NCI-H524 treated with DMSO at 0.1 percent for 48 hours (cell line): Measurements from ENCODE around the gene CD9.

Source experiments
- DNase-seq: peaks from one replicate; lab custom pipeline; 2025; lab: John Stamatoyannopoulos, UW

CD9 gene

DNA sequence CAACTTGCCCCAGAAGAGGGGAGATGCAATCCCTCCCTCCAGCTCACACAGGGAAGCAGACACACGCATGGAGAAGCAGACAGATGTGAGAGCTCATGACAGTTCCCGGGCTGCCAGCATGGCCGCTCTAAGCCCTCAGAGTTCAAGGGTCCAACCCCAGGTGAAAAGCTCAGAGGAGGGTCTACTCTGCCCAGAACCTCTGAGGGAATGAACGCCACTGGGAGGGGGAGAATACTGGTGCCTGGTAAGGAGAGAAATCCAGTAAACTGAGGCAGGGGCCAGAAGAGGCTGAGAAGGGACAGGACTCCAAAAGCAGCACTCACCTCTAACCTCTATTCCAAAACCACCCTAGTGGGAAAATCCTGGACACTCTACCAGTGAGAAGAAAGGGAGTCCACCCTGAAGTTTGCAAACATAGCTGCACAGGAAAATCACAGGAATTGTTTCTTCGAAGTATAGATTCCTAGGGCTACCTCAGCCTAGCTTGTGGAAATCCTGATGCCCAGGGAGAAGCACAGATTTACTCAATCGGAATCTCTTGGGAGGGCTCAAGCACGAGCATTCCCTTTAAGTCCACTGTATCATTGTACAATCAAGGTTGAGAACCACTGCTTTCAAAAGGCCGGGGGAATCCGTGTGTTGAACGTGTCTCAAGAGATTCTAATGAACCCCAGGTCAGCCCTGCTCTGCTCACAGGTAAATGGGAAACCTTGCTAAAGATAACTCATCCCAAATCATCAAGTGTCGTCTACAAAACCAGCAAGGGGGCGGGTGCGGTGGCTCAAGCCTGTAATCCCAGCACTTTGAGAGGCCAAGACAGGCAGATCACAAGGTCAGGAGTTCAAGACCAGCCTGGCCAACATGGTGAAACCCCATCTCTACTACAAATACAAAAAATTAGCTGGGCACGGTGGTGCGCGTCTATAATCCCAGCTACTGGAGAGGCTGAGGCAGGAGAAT, 76.0 kb downstream of the CD9 start:
- no peak for DNase-seq

GRCh38 chr12:6276956-6277620, 76.9 kb downstream of the CD9 start:
- no peak for DNase-seq

DNA sequence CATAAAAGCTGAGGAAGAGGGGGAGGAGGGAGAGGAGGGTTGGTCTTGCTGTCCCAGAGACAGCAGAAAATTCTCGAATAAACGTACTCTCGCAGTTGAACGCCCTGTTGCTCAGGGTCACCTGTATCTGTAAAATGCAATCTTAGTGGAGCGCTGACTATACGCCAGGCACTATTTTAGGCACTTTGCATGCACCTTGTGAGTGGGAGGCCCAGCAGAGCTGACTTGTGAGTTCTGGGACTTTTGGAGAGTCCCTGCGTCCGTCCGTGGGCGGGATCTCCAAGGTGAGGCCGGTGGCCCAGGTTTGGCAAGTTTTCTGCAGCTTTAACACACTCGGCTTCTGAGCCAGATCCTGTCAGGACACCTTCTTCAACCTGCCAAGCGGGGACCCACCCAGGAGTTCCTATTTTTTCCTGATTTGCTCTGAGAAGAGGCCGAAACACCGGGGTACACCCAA, 77.8 kb downstream of the CD9 start:
- DNase-seq = no peak

DNA sequence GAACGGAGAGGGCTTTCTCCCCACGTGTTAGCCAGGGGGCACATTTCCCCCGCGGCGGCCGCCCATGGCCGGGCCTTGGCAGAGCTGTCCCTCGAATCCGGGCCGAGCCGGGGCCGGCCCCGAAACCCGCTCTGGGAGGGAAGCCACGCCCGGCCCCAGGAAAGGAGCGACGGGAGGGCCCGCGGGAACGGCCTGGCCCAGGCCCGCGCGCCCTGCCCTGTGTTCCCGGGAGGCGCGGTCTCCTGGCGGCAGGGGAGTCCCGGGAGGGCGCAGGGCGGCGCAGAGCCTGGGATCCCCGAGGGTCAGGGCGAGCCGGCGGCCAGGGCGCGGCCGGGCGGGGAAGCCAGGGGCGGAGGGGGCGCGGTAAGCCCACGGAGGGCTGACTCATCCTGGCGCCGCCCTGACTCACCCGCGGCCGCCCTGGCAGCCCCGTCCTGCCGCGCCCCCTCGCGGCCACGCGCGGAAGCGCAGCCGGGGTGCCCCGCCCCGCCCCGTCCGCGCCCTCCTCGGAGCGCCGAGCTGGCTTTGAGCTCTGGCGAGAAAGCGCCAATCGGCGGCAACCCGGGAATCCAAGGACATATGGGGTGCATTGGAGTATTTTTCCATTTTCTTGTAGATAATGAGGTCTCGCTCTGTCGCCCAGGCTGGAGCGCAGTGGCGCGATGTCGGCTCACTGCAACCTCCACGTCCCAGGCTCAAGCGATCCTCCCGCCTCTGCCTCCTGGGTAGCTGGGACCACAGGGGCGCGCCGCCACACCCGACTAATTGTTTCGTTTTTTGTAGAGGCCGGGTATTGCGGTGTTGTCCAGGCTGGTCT, 78.4 kb downstream of the CD9 start:
- DNase-seq = no peak

DNA sequence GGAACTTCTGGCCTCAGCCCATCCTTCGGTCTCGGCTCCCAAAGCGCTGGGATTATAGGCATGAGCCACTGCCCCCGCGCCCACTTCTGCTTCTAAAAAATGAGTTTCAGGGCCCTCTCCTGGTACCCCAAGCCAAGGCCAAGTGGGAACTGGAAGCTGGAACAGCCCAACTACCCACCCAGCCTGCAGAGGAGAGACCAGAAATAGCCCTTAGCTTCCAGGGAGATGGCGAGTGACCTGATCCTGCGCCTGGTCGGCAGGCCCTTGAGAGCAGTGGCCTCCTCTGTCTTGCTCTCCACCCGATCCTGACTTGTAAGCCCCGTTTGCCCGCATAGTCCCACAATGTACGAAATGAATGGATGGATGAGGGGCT, 79.0 kb downstream of the CD9 start:
- no peak for DNase-seq

DNA sequence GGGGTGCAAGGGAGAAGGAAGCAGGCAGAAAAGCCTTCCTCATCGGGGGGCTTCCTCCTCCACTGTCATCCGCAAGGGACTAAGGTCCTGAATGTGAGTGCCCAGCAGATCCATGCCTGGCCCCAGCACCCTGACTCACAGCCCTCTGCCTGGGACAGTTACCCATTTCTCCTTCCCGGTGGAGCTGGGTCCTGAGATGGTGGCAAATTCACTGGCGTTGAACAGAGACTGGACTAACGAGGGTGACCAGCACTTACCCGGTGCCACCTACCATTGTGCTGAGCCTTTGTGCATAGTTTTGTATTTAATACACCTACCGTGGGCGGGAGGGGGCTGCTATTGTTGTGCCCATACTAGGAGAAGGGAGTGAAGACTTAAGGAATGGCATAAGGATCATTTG, 79.4 kb downstream of the CD9 start:
- no peak for DNase-seq

DNA sequence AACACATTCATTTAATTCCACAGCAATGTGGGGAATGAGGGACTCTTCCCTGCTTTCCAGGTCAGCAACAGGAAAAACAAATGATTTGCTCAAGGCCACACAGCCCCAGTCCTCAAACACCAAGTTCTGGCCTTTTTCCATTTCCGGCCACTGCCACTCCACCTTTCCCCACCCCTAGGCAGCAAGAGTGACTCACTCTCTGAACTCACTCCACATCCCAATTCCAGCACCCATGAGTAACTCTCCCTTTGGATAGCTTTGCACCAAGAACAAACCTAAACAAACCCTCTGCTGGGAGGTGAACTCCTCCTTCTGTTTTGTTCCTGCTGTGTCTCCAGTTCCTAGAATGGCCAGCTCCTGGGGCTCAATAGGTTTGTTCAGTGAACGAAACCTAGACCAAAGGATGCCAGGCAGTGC, 79.9 kb downstream of the CD9 start:
- no peak for DNase-seq

GRCh38 chr12:6280672-6281071, 80.5 kb downstream of the CD9 start:
- no peak for DNase-seq

- no peak for DNase-seq
These were observed 81.0 kb downstream of the CD9 start for GRCh38 chr12:6281081-6281809.

DNA sequence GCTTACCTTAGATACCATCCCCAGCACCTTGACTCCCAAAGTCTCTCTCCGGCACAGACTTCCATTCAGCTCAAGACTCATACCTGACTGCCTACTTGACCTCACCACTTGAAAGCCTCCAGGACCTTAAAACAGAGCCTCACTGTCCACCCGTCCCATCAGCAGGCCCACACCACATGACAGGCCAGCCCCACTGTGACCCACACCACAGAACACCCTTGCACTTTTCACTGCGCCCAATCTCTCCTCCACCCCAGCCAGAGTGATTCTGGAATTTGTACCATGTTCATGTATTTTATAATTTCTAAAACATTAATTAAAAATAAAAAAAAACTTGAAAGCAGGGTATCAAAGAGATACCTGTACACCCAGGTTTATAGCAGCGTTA, 82.2 kb downstream of the CD9 start:
- no peak for DNase-seq

GRCh38 chr12:6284273-6284672, 84.1 kb downstream of the CD9 start:
- DNase-seq = no peak

GRCh38 chr12:6285063-6285477, 84.9 kb downstream of the CD9 start:
- no peak for DNase-seq

DNA sequence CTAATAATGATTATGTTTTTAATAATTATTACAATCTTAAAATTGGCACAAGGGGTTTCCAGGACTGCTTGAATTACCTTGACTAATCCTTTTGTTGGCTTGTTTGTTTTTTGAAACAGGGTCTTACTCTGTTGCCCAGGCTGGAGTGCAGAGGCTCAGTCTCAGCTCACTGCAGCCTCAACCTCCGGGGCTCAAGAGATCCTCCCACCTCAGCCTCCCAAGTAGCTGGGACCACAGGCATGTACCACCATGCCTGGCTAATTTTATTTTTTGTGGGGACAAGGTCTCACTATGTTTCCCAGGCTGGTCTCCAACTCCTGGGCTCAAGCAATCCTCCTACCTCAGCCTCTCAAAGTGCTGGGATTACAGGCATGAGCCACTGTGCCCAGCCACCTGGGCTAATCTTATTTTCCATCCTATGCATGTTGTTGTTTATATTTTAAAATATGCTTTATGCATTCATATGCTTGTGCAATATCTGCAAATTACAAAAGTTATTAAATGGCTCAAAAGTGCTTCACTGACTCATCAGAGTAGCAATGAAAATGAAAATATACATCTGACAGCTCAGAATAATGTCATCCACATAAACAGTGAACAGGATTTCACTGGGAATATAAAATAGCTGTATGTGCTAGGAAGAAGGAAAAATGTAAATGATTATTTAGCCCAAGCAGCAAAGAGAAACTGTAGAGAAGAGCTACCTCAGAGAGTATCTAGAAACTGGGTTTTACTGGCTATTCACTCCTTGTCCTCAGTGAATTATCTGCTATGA, 85.5 kb downstream of the CD9 start:
- DNase-seq = no peak
